HepG2 (cell line): ENCODE data around the gene NEK9. TPM values are rescaled to one million over a fixed set of nuclear protein-coding genes. Genes with fewer than 3 reads are reported as not detected.

Experiments used
- ATAC-seq: fragments of 200-7000 bp; cut with Tn5 transposase; 3 replicates; pipeline ENCODE4 v1.9.1; 2020; ENCODE audit warnings: mild to moderate bottlenecking, moderate library complexity
- BruUV-seq: library from RNA; stranded (reverse); fragments of 400-500 nt; replicated peaks from 2 replicates; lab custom pipeline; 2021; lab: Mats Ljungman, UMichigan
- CTCF ChIA-PET: fragments of 300-600 bp; formaldehyde crosslinking; extraction: SDS; loops from one replicate; lab custom pipeline; 2021; ENCODE audit warnings: low total read pairs, inconsistent platforms, low intra/inter-chr PET ratio; lab: Yijun Ruan, JAX
- POLR2A ChIA-PET: fragments of 350-600 bp; sonication (Branson Sonifier 250); formaldehyde crosslinking; loops from one replicate; lab custom pipeline; 2020; ENCODE audit warnings: antibody characterized with exemption, inconsistent platforms; lab: Yijun Ruan, JAX
- DNase-seq: peaks from one replicate; pipeline ENCODE4 v3.0.0-alpha.2; 2015; ENCODE audit warnings: low spot score
- FAIRE-seq: peaks from 3 replicates; lab custom pipeline; 2011; peaks lifted over from hg19 to GRCh38; lab: Jason Lieb, UNC
- H2AFZ ChIP-seq: one replicate; pipeline ENCODE4 v1.6.1; 2011; ENCODE audit warnings: low read length, inconsistent platforms
- H3K27ac ChIP-seq: fragments of 300-600 bp; 3 replicates; pipeline ENCODE4 v1.8.0; 2011; ENCODE audit warnings: mixed run types, mild to moderate bottlenecking, mixed read lengths, low read length, inconsistent platforms; ENCODE audit not compliant: insufficient read depth; ENCODE audit errors: extremely low read length
- H3K27me3 ChIP-seq, 2 experiments: fragments of 200-600 bp in 1 of 2; 2 replicates in 1 of 2; 3 replicates in 1 of 2; pipeline versions ENCODE4 v1.6.0 to v1.8.0; 2011; ENCODE audit warnings: low read length in 2 of 2, mild to moderate bottlenecking in 2 of 2, moderate library complexity in 2 of 2, inconsistent platforms in 1 of 2; ENCODE audit not compliant: insufficient read depth in 2 of 2, control insufficient read depth in 1 of 2
- H3K36me3 ChIP-seq, 2 experiments: fragments of 200-600 bp in 1 of 2; replicated peaks in 1 of 2; 2 replicates in 1 of 2; 3 replicates in 1 of 2; pipeline versions ENCODE4 v1.5.1 to v1.8.0; 2011; ENCODE audit warnings: low read length in 2 of 2, inconsistent platforms in 1 of 2; ENCODE audit not compliant: insufficient read depth in 2 of 2, control insufficient read depth in 1 of 2
- H3K4me1 ChIP-seq: 2 replicates; pipeline ENCODE4 v1.5.1; 2012; ENCODE audit warnings: low read length, inconsistent platforms; ENCODE audit not compliant: insufficient read depth
- H3K4me2 ChIP-seq: 2 replicates; pipeline ENCODE4 v1.6.0; 2011; ENCODE audit warnings: low read depth, low read length, inconsistent platforms
- H3K4me3 ChIP-seq, 3 experiments: fragments of 200-600 bp in 1 of 3; sonication (generic), shearing (Covaris generic) in 1 of 3; replicated peaks in 1 of 3; 2 replicates each; pipeline ENCODE4 v1.5.1; 2011 to 2016; ENCODE audit warnings: low read length in 3 of 3, inconsistent platforms in 2 of 3, low read depth in 2 of 3, mild to moderate bottlenecking in 2 of 3, control low read depth in 1 of 3, mixed read lengths in 1 of 3; ENCODE audit not compliant: insufficient read depth in 1 of 3
- H3K79me2 ChIP-seq: one replicate; pipeline ENCODE4 v1.6.1; 2011; ENCODE audit warnings: low read length, inconsistent platforms; ENCODE audit not compliant: insufficient read depth
- H3K9ac ChIP-seq: 2 replicates; pipeline ENCODE4 v1.6.0; 2011; ENCODE audit warnings: mild to moderate bottlenecking, low read depth, low read length, inconsistent platforms; ENCODE audit not compliant: insufficient read depth
- H3K9me3 ChIP-seq: 2 replicates; pipeline ENCODE4 v1.5.1; 2012; ENCODE audit warnings: mild to moderate bottlenecking, low read length
- H4K20me1 ChIP-seq: 2 replicates; pipeline ENCODE4 v1.6.0; 2011; ENCODE audit warnings: inconsistent platforms, mild to moderate bottlenecking, low read length, moderate library complexity; ENCODE audit not compliant: insufficient read depth
- CTCF ChIP-seq: sonication (generic); formaldehyde crosslinking; IDR thresholded peaks from 2 replicates; pipeline ENCODE4 v1.5.0; 2020; ENCODE audit warnings: mild to moderate bottlenecking, missing genetic modification reagents, moderate library complexity
- KDM5A ChIP-seq: fragments of 200-600 bp; sonication (generic); IDR thresholded peaks from 2 replicates; pipeline ENCODE4 v1.7.0; 2018; ENCODE audit warnings: antibody characterized with exemption, mild to moderate bottlenecking, low read length, borderline replicate concordance
- KLF11 ChIP-seq: IDR thresholded peaks from 2 replicates; pipeline ENCODE4 v1.6.1; 2016; ENCODE audit warnings: missing compliant biosample characterization
- NFATC3 ChIP-seq: sonication (generic); formaldehyde crosslinking; IDR thresholded peaks from 2 replicates; pipeline ENCODE4 v1.5.1; 2020; ENCODE audit warnings: mild to moderate bottlenecking, missing genetic modification reagents
- RNF219 ChIP-seq: sonication (generic); formaldehyde crosslinking; IDR thresholded peaks from 2 replicates; pipeline ENCODE4 v1.5.0; 2020; ENCODE audit warnings: mild to moderate bottlenecking, missing genetic modification reagents
- SP5 ChIP-seq: IDR thresholded peaks from 2 replicates; pipeline ENCODE4 v1.6.1; 2016; ENCODE audit warnings: low read depth, borderline replicate concordance
- TRIM24 ChIP-seq: sonication (generic); formaldehyde crosslinking; IDR thresholded peaks from 2 replicates; pipeline ENCODE4 v1.8.0; 2022; ENCODE audit warnings: mild to moderate bottlenecking, missing genetic modification reagents
- U2AF1 ChIP-seq: fragments of 200-400 bp; formaldehyde crosslinking; optimal IDR thresholded peaks from 2 replicates; pipeline ENCODE3; 2017; ENCODE audit warnings: mild to moderate bottlenecking, low read depth, low read length
- ZNF382 ChIP-seq: sonication (generic); formaldehyde crosslinking; IDR thresholded peaks from 2 replicates; pipeline ENCODE4 v1.5.0; 2020; ENCODE audit warnings: missing genetic modification reagents, mild to moderate bottlenecking, borderline replicate concordance
- ZNF569 ChIP-seq: sonication (generic); formaldehyde crosslinking; IDR thresholded peaks from 2 replicates; pipeline ENCODE4 v1.5.0; 2020; ENCODE audit warnings: mild to moderate bottlenecking, missing genetic modification reagents, moderate library complexity, borderline replicate concordance
- ZSCAN29 ChIP-seq: sonication (generic); formaldehyde crosslinking; conservative IDR thresholded peaks from 2 replicates; pipeline ENCODE4 v1.4.0; 2020; ENCODE audit warnings: mild to moderate bottlenecking, missing genetic modification reagents
- WGBS: methylation state at CpG from one replicate; pipeline ENCODE4 v1.1.6; 2017; ENCODE audit warnings: low lambda C conversion rate; 5-methylcytosine and 5-hydroxymethylcytosine counted together
- in situ Hi-C: cut with HindIII; loops from 2 replicates; pipeline ENCODE4 v1.10.0; 2017; ENCODE audit warnings: low pct_unique_long_range_greater_than_20kb; ENCODE audit not compliant: extremely low pct_ligation_motif_present
- intact Hi-C: fragments of 100-400 bp; cut with micrococcal nuclease; formaldehyde crosslinking; loops from one replicate; pipeline ENCODE4 v1.10.0; 2022; ENCODE audit not compliant: unreplicated experiment
- polyA plus RNA-seq, 8 experiments: library from polyadenylated mRNA; depleted of rRNA in 3 of 8; stranded (reverse) in 7 of 8; unstranded in 1 of 8; fragments of >200 nt; fragmentation: Illumina TruSeq in 4 of 8; extraction: Trizol in 4 of 8; gene quantifications; 2 replicates each; pipeline versions ENCODE4 v1.2.1 to v1.2.3, GENCODE V29; 2011 to 2016; ENCODE audit warnings: low read depth in 4 of 8, missing spikeins in 1 of 8, mixed read lengths in 1 of 8; ENCODE audit not compliant: insufficient read depth in 1 of 8
- total RNA-seq, 5 experiments: library from RNA; depleted of rRNA; stranded (reverse); fragments of >200 nt; fragmentation: Illumina TruSeq; extraction: Trizol; gene quantifications; 2 replicates each; pipeline ENCODE4 v1.2.3, GENCODE V29; 2016; ENCODE audit warnings: low read depth in 1 of 5

NEK9 gene
- total and polyA plus RNA-seq, 2 of the 13 experiments (the other 11 are each of a cell fraction or from before 2014, with no cell fraction given) = 16.5 to 27.3 TPM

- TF ChIP-seq RNF219 (CRISPR knock-in tag) (no peak), U2AF1 (no peak), CTCF (CRISPR knock-in tag) (no peak)
Measured at GRCh38 chr14:75047506-75047905, 79.3 kb downstream of the NEK9 start (continued).

- ChIA-PET CTCF (no interaction called here), POLR2A (no interaction called here)
- TF ChIP-seq ZNF569 (CRISPR knock-in tag) = no peak
- TF ChIP-seq TRIM24 (CRISPR knock-in tag) = no peak
- TF ChIP-seq SP5 (CRISPR knock-in tag) = no peak
- no peak for TF ChIP-seq KDM5A
- TF ChIP-seq NFATC3 = no peak
- no peak for TF ChIP-seq ZNF382
- TF ChIP-seq KLF11 (CRISPR knock-in tag) = no peak
- TF ChIP-seq ZSCAN29 (CRISPR knock-in tag) = no peak
- in situ Hi-C loops (no loop called here), intact Hi-C loops (no loop called here)
- WGBS = 92% methylated on average over 3 of the region's 3 CpGs
- FAIRE-seq (no peak), DNase-seq (no peak), ATAC-seq (no peak)
- no peaks in the 10 kb centered on the region for H3K9me3 ChIP-seq
- no peaks in the 10 kb centered on the region for H3K27me3 ChIP-seq
- no TSS peak for BruUV-seq
- no peak overlapping the region for H3K9ac ChIP-seq
- H3K27ac ChIP-seq = no peak overlapping the region
- no peak overlapping the region for H2AFZ ChIP-seq
- no peak overlapping the region for H3K4me2 ChIP-seq
- peaks cover 29% of the 10 kb centered on the region for H3K79me2 ChIP-seq
- H3K4me3 ChIP-seq = no peak overlapping the region
- H3K4me1 ChIP-seq = peaks cover 73% of the 10 kb centered on the region
- peaks cover 0 to 1% of the 10 kb centered on the region in 2 experiments; a peak in 2 of 5 replicates for H3K36me3 ChIP-seq
- H4K20me1 ChIP-seq = no peaks in the 10 kb centered on the region
Measured at GRCh38 chr14:75046899-75047298, 79.9 kb downstream of the NEK9 start.
